ENCODE data around the gene CLDN24.

Gene CLDN24

GRCh38 chr4:183320211-183321059 is 1.8 kb downstream of the CLDN24 start, which contains the start of gene CLDN22:
TSS of gene CLDN22 (minus strand) at chr4:183320276. CDS start at chr4:183320218, 58 bp downstream.
- no peak for DNase-seq

GRCh38 chr4:183318656-183319055 is 3.6 kb downstream of the CLDN24 start:
- no peak for DNase-seq

- no peak for DNase-seq
Measured at GRCh38 chr4:183314806-183315205, 7.4 kb downstream of the CLDN24 start.

- DNase-seq = no peak
Measured at GRCh38 chr4:183314336-183314735, 7.9 kb downstream of the CLDN24 start.

GRCh38 chr4:183312841-183313240 is 9.4 kb downstream of the CLDN24 start:
- DNase-seq = no peak

- no peak for DNase-seq
Measured at GRCh38 chr4:183306811-183307210, 15.4 kb downstream of the CLDN24 start.

DNA sequence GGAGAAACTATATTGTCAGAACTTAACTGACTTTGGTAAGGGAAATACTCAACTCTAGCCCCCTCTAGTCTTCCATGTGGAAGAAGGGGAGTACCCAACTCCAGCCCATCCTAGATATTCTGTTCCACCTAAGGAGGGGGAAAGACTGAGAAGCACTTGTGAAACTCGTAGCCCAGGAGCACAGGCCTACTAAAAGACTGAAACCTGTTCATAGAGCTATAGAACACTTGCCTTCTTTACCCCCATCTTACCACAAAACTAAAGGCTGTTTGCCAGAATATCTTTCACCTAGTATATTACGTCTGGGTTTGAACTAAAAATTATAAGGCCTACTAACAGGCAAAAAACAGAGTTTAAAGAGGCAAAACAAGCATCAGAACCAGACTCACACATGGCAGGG is 17.7 kb downstream of the CLDN24 start:
- no peak for DNase-seq

GRCh38 chr4:183304067-183304466 is 18.2 kb downstream of the CLDN24 start:
- no peak for DNase-seq

DNA sequence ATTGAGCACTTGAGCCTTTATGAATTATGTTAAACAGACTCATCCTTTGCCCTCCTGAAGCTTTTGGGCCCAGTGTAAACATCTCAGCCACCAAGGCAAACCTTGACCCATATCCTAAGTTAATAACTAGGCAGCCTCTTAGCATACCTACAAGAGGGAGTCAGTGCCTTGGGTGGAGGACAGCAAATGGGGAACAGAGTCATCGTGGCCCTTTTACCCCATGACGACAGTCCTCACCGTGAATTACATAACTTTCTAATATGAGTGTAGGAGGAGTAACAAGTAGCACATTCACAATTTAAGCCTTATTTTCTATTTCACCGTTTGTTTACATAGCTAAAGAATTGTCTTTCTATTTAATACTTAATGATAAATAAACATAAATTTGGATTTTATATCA is 18.9 kb downstream of the CLDN24 start:
- DNase-seq = no peak

GRCh38 chr4:183300655-183301054 is 21.6 kb downstream of the CLDN24 start:
- DNase-seq = no peak

GRCh38 chr4:183300070-183300469 is 22.2 kb downstream of the CLDN24 start:
- no peak for DNase-seq

GRCh38 chr4:183299464-183299863 is 22.8 kb downstream of the CLDN24 start:
- DNase-seq = no peak

DNA sequence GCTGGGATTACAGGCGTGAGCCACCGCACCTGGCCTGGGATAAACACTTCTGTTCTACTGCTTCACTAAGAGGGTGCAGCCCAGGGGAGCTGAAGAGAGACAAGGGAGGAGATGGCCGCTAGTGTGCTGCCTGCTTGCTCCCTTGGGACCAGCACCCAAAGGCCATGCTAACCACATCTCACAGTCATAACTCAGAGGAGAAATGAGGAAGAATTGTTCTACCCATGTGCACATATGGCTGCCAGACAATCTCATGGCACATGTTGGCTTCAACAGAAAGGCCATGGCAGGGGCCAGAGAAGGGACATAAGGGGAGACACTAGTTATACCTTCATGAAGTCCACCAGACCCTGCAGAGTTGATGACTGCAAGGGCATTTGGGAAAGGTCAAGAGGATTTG is 24.6 kb downstream of the CLDN24 start:
- DNase-seq = no peak

- DNase-seq = no peak
Measured at GRCh38 chr4:183295711-183296110, 26.5 kb downstream of the CLDN24 start.

GRCh38 chr4:183291070-183291469 is 31.2 kb downstream of the CLDN24 start:
- no peak for DNase-seq

- DNase-seq = no peak
Measured at GRCh38 chr4:183289688-183290087, 32.5 kb downstream of the CLDN24 start.

GRCh38 chr4:183288955-183289354 is 33.3 kb downstream of the CLDN24 start:
- DNase-seq = no peak

DNA sequence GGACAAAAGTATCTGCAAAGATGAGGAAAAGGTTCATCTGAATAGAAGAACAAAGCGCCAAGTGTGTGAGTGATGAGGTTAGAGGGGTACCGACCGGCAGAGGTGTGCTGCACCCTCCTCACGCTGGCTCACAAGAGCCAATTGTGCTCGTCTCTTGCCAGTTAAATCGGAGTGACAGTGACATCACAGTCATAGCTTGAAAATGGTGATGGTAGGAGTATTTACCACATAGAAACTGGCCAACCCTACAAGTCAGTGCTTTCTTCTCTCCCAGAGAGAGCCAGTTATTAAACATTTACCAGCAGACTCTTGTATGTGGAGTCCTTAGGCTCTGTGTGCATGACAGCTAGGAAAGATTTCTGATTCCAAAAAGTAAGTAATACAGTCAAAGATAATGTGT is 34.5 kb downstream of the CLDN24 start:
- DNase-seq = no peak

GRCh38 chr4:183287309-183287659 is 34.9 kb downstream of the CLDN24 start:
- DNase-seq = no peak

DNA sequence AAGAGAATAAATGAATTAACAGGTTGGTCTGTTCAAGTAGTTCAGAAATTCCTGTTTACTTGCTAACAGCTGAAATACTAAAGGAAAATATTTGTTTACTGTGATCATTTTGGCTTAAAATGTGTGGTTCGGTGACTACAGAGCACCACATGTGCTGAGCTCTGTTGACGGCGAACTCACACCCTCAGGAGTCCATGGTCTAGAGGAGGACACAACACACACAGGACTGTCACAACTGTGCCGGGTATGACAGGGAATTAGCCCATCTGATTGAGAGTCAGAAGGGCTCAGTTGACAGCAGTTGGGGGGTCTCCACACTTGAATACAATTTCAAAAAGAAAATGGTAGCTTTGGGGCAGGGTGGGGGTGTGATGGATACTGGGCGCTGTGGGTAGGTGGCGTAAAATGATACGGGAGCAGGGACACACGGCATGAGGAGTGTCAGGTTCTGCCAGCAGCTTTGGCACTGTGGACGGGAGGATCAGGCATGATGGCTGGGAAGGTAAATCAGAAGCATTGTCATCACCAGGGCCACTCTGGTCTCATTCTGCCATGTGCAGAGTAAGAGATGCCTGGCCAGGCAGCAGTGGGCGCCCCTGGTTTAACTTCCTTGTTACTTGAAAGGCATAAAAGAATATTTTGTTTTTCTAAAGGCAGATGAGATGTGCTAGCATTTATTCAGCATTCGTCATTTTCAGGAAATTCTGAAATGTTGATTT is 35.5 kb downstream of the CLDN24 start:
- no peak for DNase-seq

GRCh38 chr4:183285886-183286285 is 36.3 kb downstream of the CLDN24 start:
- no peak for DNase-seq

GRCh38 chr4:183284965-183285364 is 37.3 kb downstream of the CLDN24 start:
- DNase-seq = no peak

GRCh38 chr4:183284258-183284785 is 37.9 kb downstream of the CLDN24 start:
- no peak for DNase-seq

GRCh38 chr4:183276106-183276505 is 46.1 kb downstream of the CLDN24 start:
- DNase-seq = no peak
